Stimulated activated CD8-positive, alpha-beta memory T cell treated with anti-CD3 and anti-CD28 coated beads, Interleukin-4, amount 100 ng/mL, for 1 hour (primary cell): ENCODE measurements around the gene CEACAM16.

Source experiments
- DNase-seq, 2 donors: peaks; one replicate each; pipeline ENCODE4 v3.0.0-alpha.2; 2020; ENCODE audit warnings: low read depth in 2 of 2, low spot score in 1 of 2

Gene CEACAM16

DNA sequence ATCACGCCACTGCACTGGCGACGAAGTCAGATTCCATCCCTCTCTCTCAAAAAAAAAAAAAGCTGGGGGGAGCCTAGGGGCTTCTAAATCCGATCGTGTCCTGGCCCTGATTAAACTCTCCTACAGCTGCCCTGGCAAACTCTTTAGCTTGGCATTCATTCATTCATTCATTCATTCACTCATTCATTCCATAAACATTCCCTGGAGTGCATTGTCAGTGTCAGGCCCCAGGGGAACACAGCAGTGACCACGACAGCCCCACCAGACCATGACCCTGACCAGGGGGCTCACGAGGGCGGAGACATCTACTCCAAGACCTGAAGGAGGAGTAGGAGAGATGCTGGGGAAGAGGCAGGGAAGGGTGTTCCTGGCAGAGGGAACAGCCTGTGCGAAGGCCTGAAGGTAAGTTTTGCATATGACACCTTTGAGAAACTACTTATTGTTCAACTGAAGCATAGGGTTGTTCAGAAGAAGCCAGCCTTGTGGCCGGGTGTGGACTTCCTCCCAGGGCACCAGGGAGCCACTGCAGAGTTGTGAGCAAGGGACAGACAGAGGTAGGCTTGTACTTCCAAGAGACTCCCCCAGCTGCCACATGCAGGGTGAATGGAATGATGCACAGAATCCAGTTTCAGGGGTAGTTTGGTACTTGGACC lies 24.5 kb downstream of the CEACAM16 start:
- no peak for DNase-seq

- peak; percentile 58 to 67 for DNase-seq
Observed at GRCh38 chr19:44723952-44724319, 25.0 kb downstream of the CEACAM16 start.

DNA sequence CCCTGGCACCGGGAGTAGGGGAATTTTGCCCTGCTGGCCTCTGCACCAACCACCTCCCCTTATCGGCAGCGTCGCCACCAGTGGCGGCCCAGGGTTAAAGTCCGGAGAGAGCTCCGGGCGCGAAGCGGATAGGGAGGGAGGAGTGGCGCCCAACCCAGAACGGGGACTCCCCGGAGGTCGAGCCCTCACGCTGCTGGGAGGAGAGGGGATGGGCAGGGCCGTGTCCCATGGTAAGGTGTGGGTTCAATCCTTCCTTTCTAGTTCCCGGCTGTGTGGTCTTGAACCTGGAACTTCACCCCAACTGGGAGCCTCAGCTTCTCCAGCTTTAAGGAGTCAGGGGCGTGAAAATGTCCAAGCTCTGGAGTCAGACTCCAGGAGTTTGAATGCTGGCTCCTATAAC lies 26.3 kb downstream of the CEACAM16 start:
- no peak for DNase-seq

- DNase-seq = no peak
Observed at GRCh38 chr19:44725684-44726083, 26.7 kb downstream of the CEACAM16 start.

GRCh38 chr19:44726465-44726864 lies 27.5 kb downstream of the CEACAM16 start:
- no peak for DNase-seq

- no peak for DNase-seq
Observed at GRCh38 chr19:44728178-44728577, 29.2 kb downstream of the CEACAM16 start.

DNA sequence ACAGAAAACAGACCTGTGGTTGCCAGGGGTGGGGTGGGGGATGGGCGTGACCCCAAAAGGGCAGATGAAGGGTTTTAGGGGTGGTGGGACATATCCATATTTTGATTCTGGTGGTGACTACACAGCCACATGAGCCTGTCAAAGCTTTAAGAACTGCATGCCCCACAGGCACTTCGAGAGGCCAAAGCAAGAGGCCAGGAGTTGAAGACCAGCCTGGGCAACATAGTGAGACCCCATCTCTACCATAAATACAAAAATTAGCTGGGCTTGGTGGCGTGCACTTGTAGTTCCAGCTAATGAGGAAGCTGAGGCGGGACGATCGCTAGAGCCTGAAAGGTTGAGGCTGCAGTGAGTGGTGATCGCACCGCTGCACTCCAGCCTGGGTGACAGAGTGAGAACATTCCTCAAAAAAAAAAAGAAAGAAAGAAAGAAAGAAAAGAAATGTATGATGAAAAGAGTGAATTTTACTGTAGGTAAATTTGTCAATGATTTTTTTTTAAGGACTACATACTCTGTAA lies 30.6 kb downstream of the CEACAM16 start:
- no peak for DNase-seq

DNA sequence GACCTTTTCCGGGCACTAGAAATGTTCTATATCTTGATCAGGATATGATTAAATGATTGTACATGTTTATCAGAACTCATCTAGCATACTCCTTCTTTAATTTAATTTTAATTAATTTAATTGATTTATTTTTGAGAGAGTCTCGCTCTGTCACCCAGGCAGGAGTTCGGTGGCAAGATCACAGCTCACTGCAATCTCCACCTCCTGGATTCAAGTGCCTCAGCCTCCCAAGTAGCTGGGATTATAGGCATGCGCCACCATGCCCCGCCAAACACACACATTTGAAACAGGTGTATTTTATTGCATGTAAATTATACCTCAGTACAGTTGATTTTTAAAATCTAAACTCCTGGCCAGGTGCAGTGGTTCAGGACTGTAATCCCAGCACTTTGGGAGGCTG lies 32.1 kb downstream of the CEACAM16 start:
- no peak for DNase-seq

GRCh38 chr19:44731622-44732021 lies 32.7 kb downstream of the CEACAM16 start:
- no peak for DNase-seq

DNA sequence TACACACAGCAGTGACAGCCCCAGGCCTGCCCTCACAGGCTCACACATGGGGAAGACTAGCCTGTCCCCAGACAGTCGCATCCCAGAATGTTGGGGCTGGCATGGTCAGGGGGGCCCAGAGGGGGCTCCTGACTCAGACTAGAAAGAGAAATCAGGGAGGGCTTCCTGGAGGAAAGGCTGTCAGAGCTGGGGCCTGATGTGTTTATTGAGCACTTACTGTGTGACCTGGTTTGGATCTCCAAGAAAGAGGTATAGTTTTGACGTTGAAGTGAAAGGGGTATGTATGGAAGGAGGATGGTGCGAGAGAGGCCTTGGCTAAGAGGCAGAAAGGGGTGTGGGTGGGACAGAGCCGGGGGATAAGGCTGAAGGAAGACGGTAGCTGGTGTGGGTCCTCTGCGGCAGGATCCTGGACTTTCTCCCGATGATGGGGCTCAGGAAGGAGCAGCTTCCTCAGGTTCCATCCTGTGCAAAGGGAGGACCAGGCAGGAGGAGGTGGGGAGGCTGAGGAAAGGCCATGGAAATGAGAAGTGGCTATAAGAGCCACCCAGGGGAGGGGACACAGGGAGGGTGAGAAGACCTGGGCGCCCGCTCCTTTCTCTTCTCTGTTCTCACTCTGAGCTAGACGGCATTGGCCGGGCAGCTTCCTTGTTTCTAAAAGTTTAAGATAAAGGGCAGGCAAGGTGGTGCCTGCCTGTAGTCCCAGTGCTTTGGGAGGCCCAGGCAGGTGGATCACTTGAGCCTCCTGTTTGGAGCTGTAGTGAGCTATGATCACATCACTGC lies 33.5 kb downstream of the CEACAM16 start:
- DNase-seq = no peak

GRCh38 chr19:44734357-44734756 lies 35.4 kb downstream of the CEACAM16 start:
- no peak for DNase-seq

- DNase-seq = no peak
Observed at GRCh38 chr19:44735011-44735410, 36.1 kb downstream of the CEACAM16 start.

DNA sequence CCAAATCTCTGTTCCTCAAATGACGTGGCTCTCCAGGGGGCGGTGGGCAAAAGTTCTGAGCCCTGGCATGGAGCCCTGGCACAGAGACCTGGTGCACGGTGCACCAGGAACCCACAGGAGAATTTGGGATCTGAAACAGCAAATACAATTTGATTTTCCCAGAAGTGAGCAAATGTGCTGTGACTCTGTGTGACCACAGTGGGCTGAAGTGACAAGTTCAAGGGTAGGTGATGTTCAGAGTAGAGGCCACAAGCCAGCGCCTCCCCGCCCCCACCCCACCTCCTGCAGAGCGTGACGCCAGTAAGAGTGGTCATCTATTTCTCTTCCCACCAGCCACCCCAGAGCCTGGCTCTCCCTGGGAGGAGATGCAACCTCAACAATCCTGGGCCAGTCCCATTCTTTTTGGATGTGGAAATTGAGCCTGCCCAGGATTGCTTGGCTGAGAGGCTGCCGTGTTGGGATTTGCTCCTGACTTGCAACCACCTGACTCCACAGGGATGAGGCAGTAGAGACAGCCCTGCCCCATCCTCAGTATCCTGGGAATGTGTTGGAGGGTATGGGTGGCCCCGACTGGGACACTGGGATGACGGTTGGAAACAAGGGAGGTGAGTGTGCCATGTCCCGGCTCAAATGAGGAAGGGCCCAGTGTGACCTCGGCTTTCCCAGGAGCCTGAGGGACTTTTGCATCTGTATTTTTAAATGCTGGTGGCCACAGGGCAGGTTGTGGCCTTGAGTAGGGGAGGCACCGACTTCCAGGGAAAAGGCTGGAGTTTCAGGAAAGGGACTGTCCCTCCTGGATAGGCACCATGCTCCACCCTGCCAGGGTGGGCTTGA lies 38.5 kb downstream of the CEACAM16 start:
- no peak for DNase-seq

DNA sequence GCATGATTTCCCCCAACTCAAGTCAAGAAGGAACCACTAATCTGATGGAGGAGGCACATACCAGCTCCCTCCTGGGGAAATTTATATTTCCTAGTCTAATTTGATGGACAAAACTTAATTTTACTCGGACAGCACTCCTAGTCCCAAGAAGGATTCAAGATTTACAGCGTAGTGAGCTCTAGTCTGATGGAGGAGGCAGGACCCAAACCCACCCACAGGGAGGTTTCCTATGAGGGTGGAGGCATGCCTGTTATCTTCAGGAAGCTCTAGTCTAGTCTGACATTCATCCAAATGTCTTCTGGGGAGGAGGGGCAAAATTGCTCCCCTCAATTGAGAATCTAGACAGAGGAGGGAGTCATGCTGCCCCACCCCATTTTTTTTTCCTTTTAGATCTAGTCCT lies 39.2 kb downstream of the CEACAM16 start:
- DNase-seq = no peak

DNA sequence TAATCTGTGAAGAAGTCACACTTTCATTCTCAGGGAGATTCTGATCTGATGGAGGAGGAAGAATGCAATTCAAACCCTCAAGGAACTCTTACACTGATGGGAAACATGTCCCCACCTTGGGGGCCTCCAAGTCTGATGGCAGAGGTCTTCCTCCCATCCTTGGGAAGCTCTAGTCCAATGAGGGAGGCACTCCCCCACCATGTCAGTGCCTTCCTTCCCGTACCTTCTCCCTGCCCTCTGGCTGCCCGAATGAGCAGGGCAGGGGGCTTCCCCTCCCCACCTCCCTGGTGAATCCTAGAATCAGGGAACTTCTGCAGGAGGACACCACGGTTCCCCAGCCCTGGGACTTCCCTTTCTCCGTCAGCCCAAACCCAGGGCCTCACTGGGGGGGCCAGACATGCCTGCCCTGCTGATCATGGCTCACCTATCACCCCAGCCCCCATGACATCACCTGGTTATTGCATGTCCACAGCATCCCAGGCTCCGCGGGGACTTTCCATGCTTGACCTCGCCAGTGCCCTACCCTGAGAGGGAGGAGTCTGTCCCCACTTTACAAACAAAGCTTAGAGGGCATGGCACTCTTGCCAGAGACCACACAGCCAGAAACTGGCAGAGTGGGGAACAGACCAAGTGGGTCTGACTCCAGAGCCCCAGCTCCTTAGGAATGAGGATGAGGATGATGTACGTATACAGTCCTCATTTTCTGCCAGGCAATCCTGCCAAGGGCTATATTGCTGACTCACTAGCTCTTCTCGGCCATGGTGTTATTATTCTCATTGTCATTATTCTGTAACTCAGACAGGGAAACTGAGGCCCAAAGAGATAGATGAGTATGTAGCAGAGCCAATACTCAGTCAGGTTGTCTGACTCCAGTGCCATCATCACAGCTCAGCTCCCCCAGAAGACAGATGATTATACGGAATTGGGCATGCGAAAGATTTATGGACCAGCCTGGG lies 39.9 kb downstream of the CEACAM16 start:
- no peak for DNase-seq

DNA sequence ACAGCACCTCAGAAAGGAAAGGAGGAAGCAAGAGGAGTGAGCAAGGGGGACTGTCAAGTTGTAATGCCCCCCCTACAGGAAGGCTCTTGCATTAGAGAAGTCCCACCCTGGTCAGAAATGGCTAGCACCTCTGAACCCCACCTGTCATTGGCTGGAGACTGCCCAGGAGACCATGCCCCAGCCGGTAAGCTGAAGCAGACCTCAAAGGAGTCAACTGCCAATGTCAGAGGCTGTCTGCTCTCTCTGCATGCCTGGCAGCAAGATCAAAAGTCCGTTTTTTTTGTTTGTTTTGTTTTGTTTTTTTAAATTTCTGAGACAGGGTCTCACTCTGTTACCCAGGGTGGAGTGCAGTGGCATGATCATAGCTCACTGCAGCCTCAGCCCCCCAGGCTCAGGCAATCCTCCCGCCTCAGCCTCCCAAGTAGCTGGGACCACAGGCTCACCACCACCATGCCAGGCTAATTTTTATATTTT lies 41.4 kb downstream of the CEACAM16 start:
- DNase-seq = no peak

DNA sequence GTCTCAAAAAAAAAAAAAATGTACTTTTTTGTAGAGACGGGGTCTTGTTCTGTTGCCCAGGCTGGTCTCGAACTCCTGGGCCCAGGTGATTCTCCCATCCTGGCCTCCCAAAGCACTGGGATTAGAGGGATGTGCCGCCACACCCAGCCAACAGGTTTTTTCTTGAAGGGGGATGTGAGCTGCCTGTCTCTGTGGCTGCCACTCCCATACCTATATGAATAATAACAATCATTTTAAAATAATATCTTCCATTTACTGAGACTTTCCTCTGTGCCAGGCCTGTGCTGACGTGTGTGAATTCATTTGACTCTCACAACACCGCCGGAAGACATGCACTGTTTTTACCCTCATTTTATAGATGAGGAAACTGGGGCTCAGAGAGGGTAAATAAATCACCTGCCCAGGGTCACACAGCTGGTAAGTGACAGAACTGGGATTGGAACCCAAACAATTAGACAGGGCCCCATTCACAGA lies 42.3 kb downstream of the CEACAM16 start:
- no peak for DNase-seq

DNA sequence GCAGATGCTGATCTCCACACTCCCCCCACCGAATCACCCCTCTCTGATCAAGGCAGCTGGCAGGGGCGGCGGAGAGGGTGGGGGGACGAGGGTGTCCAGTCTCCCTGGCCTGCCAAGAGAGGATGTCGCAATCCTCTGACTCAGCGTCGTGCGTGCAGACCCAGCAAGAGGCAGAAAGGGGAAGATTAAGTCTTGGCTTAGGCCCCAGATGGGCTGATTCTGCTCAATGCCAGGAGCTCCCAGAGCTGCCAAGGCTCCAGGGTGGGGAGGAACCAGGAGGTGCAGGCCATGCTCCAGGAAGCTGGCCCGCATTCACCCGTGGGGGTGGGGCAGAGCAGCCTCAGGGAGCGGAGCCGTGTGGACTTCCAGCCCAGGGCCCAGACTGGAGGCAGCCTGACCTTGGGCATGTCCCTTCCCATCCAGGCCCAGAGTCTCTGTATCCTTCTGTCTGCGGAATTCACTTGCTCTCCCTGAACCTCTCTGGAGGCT lies 42.9 kb downstream of the CEACAM16 start:
- no peak for DNase-seq

DNA sequence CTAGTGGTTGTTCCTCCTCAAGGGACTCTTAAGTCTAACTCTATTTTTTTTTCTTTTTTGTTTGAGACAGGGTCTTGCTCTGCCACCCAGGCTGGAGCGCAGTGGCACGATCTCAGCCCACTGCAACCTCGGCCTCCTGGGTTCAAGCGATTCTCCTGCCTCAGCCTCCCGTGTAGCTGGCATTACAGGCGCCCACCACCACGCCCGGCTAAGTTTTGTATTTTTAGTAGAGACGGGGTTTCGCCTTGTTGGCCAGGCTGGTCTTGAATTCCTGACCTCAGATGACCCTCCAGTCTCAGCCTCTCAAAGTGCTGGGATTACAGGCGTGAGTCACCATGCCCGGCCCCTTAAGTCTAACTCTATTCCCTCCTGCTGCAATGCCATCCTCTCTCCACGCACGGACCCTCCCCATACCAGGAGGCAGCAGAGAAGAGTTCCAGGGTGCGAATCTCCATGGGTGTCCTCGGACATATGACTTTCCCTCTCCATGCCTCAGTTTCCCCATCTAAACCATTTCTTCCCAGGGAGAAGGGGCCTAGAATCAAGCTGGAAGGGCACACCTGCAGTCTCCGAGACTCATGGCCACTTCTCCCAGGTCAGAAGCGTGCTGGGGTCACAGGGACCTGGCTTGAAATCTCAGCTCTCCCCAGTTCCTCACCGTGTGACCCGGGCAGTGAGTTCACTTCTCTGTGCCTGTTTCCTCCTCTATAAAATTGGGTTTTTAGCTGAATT lies 43.5 kb downstream of the CEACAM16 start:
- no peak for DNase-seq
